WTC11 (cell line): ENCODE results near the gene COG1.

Source experiments
- ATF1 ChIP-seq: sonication (generic); formaldehyde crosslinking; IDR thresholded peaks from 2 replicates; pipeline ENCODE4 v1.8.1; 2023; ENCODE audit warnings: mild to moderate bottlenecking, moderate library complexity, missing genetic modification reagents
- ATF3 ChIP-seq: sonication (generic); formaldehyde crosslinking; conservative IDR thresholded peaks from 2 replicates; pipeline ENCODE4 v1.8.1; 2022; ENCODE audit warnings: mild to moderate bottlenecking, missing genetic modification reagents
- JUN ChIP-seq: sonication (generic); formaldehyde crosslinking; IDR thresholded peaks from 2 replicates; pipeline ENCODE4 v1.8.0; 2023; ENCODE audit warnings: mild to moderate bottlenecking, missing genetic modification reagents
- MLX ChIP-seq: sonication (generic); formaldehyde crosslinking; IDR thresholded peaks from 2 replicates; pipeline ENCODE4 v1.8.1; 2023; ENCODE audit warnings: mild to moderate bottlenecking, missing genetic modification reagents, moderate library complexity
- MXD4 ChIP-seq: fragments of 250-450 bp; sonication (Bioruptor Pico); IDR thresholded peaks from 2 replicates; pipeline ENCODE4 v1.8.0; 2021; ENCODE audit warnings: mild to moderate bottlenecking, moderate library complexity, borderline replicate concordance
- NFE2L1 ChIP-seq: sonication (generic); formaldehyde crosslinking; IDR thresholded peaks from 2 replicates; pipeline ENCODE4 v1.8.1; 2023; ENCODE audit warnings: missing genetic modification reagents
- TEAD4 ChIP-seq: sonication (generic); formaldehyde crosslinking; IDR thresholded peaks from 2 replicates; pipeline ENCODE4 v1.8.0; 2022; ENCODE audit warnings: mild to moderate bottlenecking, missing genetic modification reagents
- ZBTB21 ChIP-seq: sonication (generic); formaldehyde crosslinking; IDR thresholded peaks from 2 replicates; pipeline ENCODE4 v1.8.1; 2023; ENCODE audit warnings: mild to moderate bottlenecking, missing genetic modification reagents, borderline replicate concordance
- ZNF232 ChIP-seq: sonication (generic); formaldehyde crosslinking; IDR thresholded peaks from 2 replicates; pipeline ENCODE4 v1.8.0; 2022; ENCODE audit warnings: mild to moderate bottlenecking, missing genetic modification reagents
- TF ChIP-seq, protein P1 (sequence below): sonication (generic); formaldehyde crosslinking; IDR thresholded peaks from 2 replicates; pipeline ENCODE4 v1.8.1; 2022; ENCODE audit warnings: low read depth, mild to moderate bottlenecking, moderate library complexity, missing genetic modification reagents, borderline replicate concordance
- TF ChIP-seq, protein P2 (sequence below): fragments of 200-600 bp; IDR thresholded peaks from 2 replicates; pipeline ENCODE4 v1.8.0; 2022; ENCODE audit warnings: antibody characterized with exemption
- TF ChIP-seq, protein P3 (sequence below): sonication (generic); formaldehyde crosslinking; IDR thresholded peaks from 2 replicates; pipeline ENCODE4 v1.8.1; 2023; ENCODE audit warnings: mild to moderate bottlenecking, missing genetic modification reagents, moderate library complexity
- TF ChIP-seq, protein P4 (sequence below): sonication (generic); formaldehyde crosslinking; IDR thresholded peaks from 2 replicates; pipeline ENCODE4 v1.8.0; 2022; ENCODE audit warnings: mild to moderate bottlenecking, missing genetic modification reagents

DNA sequence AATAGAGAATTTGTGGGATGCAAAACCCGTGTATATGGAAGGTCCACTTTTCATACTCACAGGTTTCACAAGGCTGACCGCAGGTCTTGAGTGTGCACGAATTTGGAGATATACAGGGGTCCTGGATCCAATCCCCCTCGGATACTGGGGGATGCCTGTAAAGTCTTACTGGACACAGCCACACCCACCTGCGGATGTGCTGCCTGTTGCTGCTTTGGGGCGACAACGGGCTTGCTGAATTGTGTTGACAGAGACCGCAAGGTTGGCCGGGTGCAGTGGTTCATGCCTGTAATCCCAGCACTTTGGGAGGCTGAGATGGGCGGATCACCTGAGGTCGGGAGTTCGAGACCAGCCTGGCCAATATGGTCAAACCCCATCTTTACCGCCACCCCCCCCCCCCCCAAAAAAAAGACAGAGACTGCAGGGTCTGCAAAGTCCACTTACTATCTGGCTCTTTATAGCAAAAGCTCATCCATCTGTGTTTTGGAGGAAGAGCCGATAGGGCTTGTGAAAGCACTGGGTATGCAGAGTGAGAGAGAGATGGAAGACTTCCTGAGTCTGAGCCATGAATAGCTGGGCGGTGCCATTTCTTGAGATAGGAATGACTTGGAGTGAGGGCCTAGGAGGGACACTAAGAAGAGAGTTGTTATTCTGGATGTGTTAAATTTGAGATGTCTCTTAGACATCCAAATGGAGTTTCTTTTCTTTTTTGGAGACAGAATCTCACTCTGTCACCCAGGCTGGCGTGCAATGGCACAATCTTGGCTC is 6.4 kb upstream of the COG1 start:
- TF ChIP-seq ZBTB21 (no peak), ATF1 (CRISPR knock-in tag) (no peak), ATF3 (no peak), JUN (CRISPR knock-in tag) (no peak), MXD4 (CRISPR knock-in tag) (no peak), ZNF232 (no peak), TEAD4 (no peak), MLX (CRISPR knock-in tag) (no peak), NFE2L1 (CRISPR knock-in tag) (no peak)
- TF ChIP-seq, protein P1, sequence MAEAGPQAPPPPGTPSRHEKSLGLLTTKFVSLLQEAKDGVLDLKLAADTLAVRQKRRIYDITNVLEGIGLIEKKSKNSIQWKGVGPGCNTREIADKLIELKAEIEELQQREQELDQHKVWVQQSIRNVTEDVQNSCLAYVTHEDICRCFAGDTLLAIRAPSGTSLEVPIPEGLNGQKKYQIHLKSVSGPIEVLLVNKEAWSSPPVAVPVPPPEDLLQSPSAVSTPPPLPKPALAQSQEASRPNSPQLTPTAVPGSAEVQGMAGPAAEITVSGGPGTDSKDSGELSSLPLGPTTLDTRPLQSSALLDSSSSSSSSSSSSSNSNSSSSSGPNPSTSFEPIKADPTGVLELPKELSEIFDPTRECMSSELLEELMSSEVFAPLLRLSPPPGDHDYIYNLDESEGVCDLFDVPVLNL (CRISPR knock-in tag): no peak
- TF ChIP-seq, protein P2, sequence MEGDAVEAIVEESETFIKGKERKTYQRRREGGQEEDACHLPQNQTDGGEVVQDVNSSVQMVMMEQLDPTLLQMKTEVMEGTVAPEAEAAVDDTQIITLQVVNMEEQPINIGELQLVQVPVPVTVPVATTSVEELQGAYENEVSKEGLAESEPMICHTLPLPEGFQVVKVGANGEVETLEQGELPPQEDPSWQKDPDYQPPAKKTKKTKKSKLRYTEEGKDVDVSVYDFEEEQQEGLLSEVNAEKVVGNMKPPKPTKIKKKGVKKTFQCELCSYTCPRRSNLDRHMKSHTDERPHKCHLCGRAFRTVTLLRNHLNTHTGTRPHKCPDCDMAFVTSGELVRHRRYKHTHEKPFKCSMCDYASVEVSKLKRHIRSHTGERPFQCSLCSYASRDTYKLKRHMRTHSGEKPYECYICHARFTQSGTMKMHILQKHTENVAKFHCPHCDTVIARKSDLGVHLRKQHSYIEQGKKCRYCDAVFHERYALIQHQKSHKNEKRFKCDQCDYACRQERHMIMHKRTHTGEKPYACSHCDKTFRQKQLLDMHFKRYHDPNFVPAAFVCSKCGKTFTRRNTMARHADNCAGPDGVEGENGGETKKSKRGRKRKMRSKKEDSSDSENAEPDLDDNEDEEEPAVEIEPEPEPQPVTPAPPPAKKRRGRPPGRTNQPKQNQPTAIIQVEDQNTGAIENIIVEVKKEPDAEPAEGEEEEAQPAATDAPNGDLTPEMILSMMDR: no peak
- TF ChIP-seq, protein P3, sequence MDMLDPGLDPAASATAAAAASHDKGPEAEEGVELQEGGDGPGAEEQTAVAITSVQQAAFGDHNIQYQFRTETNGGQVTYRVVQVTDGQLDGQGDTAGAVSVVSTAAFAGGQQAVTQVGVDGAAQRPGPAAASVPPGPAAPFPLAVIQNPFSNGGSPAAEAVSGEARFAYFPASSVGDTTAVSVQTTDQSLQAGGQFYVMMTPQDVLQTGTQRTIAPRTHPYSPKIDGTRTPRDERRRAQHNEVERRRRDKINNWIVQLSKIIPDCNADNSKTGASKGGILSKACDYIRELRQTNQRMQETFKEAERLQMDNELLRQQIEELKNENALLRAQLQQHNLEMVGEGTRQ (CRISPR knock-in tag): no peak
- TF ChIP-seq, protein P4, sequence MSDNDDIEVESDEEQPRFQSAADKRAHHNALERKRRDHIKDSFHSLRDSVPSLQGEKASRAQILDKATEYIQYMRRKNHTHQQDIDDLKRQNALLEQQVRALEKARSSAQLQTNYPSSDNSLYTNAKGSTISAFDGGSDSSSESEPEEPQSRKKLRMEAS (CRISPR knock-in tag): no peak
